ENCODE measurements around the gene C21orf58. TPM values are rescaled to one million over a fixed set of nuclear protein-coding genes. Genes with fewer than 3 reads are reported as not detected.

C21orf58 gene
- polyA plus RNA-seq, 6 donors from 2014 or later: 0.24 to 1.1 (median 0.62) TPM

DNA sequence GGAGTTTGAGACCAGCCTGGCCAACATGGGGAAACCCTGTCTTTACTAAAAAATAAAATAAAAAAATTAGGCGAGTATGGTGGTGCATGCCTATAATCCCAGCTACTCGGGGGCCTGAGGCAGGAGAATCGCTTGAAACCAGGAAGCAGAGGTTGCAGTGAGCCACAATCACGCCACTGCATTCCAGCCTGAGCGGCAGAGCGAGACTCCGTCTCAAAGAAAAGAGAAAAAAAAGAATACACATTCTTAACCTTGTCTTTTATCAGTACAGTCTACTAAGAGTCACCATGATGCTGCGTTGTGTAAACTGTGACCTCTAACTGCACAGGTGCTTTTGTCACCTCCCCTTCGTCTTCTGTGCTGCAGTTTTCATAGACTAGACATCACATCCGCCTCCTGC, 37.5 kb upstream of the C21orf58 start:
- ATAC-seq (ENCODE audit: low read depth in 2 of 2) (no peak), DNase-seq (no peak)
- H3K4me1 Mint-ChIP-seq: peaks cover 0 to 4% (median 0%) of the 10 kb centered on the region in 3 donors
- no peak overlapping the region for H3K4me3 Mint-ChIP-seq
- no peaks in the 10 kb centered on the region for H3K9me3 Mint-ChIP-seq
- H3K27me3 Mint-ChIP-seq: no peaks in the 10 kb centered on the region
- H3K36me3 Mint-ChIP-seq: peaks cover 8 to 19% of the 10 kb centered on the region in 2 donors
- H3K27ac Mint-ChIP-seq: no peak overlapping the region

DNA sequence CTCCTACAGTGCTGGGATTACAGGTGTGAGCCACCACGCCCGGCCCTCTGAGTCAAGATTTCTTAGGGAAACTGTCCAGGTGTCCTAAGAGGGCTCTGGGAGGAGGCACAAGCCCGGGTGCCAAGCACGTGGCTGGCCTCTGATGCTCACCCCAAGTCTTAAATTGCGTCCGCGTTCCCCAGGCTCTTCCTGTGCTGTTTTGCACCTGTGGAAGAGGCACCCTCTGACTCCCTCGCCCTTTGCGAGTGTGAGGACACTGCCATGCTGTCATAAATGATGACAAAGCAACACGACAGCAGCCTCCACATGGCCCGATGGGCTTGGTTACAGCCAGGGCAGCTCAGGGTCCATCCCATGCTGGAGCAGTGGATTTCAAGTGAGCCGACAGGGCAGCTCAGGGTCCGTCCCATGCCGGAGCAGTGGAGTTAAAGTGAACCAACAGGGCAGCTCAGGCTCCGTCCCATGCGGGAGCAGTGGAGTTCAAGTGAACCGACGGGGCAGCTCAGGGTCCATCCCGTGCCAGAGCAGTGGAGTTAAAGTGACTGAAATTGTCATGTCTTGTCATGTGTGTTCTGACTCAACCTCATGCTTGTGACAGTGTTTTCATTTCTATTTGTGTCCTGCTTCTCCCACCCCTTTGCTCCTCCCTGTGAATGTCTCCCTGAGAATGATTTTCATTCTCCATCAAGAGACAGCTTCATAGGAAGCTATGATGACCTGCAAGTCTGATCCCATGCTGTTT, 34.2 kb upstream of the C21orf58 start:
- H3K27ac Mint-ChIP-seq: peak overlapping the region in 2 of 6 donors; percentile 28 to 57

DNA sequence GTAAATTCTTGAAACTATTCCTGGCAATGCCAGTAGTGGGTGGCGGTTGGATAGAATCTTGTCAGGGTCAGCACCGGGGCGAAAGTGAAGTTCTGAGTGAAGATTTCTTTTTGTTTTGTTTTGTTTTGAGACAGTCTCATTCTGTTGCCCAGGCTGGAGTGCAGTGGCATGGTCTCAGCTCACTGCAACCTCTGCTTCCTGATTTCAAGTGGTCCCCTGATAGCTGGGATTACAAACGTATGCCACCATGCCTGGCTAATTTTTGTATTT, 33.6 kb upstream of the C21orf58 start:
- Mint-ChIP-seq H3K4me1 (no peaks in the 10 kb centered on the region), H3K4me3 (peak overlapping the region in 1 of 8 donors; percentile 38), H3K27ac (peak overlapping the region in 1 of 6 donors; percentile 28), H3K27me3 (no peaks in the 10 kb centered on the region), H3K9me3 (no peaks in the 10 kb centered on the region), H3K36me3 (peaks cover 7 to 13% of the 10 kb centered on the region in 2 donors)
- peak in 1 of 2 donors; percentile 35 for ATAC-seq (ENCODE audit: low read depth in 2 of 2)
- no peak for DNase-seq

More for the DNA sequence above, 34.2 kb upstream of the C21orf58 start:
- no peaks in the 10 kb centered on the region for H3K27me3 Mint-ChIP-seq
- no peaks in the 10 kb centered on the region for H3K4me1 Mint-ChIP-seq
- no peak for DNase-seq
- no peaks in the 10 kb centered on the region for H3K9me3 Mint-ChIP-seq
- peak overlapping the region in 1 of 8 donors; percentile 10 for H3K4me3 Mint-ChIP-seq
- H3K36me3 Mint-ChIP-seq: peaks cover 7 to 13% of the 10 kb centered on the region in 2 donors
- no peak for ATAC-seq (ENCODE audit: low read depth in 2 of 2)

DNA sequence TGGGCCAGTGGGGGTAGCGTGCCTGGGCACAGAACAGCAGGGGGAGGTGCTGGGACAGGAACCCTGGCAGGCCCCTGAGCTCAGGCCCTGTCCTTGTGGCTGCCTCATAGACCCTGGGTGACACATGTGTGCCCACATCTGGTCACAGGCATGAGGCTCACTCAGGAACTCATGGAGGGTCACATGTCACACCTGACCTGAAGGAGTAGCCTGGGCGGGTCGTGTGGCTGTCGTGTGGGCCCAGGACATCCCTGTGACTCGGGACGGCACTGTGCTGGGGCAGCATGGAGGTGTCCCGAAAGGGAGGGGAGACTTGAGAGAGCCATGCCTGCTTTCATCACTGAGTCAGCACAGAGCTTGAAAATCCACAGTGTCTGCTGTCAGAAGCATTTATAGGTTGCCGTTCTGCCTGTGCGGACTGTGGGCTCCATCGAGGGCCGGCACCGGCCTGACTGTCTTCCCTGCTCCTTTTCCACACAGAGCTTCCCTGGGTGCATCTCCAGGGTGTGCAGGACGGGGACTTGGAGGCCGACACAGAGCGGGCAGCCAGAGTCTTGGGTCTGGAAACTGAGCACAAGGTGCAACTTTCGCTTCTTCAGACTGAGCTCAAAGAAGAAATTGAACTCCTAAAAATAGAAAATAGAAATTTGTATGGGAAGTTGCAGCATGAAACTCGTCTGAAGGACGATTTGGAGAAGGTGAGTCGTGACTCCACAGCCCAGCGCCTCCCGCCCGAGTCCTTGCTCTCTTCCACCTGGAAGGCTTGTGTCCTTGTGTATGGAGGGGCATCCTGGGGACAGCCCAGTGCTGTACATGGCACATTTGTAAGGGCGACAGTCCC, 33.0 kb upstream of the C21orf58 start:
- peak overlapping the region in 1 of 6 donors; percentile 28 for H3K27ac Mint-ChIP-seq
- H3K4me3 Mint-ChIP-seq: peak overlapping the region in 1 of 8 donors; percentile 38
- no peaks in the 10 kb centered on the region for H3K4me1 Mint-ChIP-seq
- ATAC-seq (ENCODE audit: low read depth in 2 of 2) (no peak), DNase-seq (no peak)
- H3K36me3 Mint-ChIP-seq: peaks cover 7 to 10% of the 10 kb centered on the region in 2 donors
- H3K27me3 Mint-ChIP-seq: no peaks in the 10 kb centered on the region
- H3K9me3 Mint-ChIP-seq: no peaks in the 10 kb centered on the region

DNA sequence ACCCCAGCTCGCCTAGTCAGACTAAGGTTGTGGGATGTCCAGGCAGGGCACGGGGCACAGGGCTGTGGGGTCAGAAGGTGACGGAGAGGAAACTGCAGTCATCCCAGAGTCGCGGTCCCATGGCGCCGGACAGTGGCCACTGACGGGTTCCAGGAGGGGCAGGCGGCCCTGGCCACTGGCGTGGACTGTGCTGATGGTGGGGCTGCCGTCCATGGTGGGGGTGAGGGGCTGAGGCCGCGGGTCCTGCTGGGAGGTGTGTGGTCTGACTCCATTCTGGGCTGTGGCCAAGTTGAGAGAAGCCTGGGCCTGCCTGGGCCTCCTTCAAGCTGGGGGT, 32.3 kb upstream of the C21orf58 start:
- no peaks in the 10 kb centered on the region for H3K27me3 Mint-ChIP-seq
- no peak for ATAC-seq (ENCODE audit: low read depth in 2 of 2)
- H3K27ac Mint-ChIP-seq: peak overlapping the region in 2 of 6 donors; percentile 28 to 41
- H3K4me3 Mint-ChIP-seq: no peak overlapping the region
- H3K36me3 Mint-ChIP-seq: peaks cover 7 to 12% of the 10 kb centered on the region in 2 donors
- H3K4me1 Mint-ChIP-seq: no peaks in the 10 kb centered on the region
- no peak for DNase-seq
- H3K9me3 Mint-ChIP-seq: no peaks in the 10 kb centered on the region

DNA sequence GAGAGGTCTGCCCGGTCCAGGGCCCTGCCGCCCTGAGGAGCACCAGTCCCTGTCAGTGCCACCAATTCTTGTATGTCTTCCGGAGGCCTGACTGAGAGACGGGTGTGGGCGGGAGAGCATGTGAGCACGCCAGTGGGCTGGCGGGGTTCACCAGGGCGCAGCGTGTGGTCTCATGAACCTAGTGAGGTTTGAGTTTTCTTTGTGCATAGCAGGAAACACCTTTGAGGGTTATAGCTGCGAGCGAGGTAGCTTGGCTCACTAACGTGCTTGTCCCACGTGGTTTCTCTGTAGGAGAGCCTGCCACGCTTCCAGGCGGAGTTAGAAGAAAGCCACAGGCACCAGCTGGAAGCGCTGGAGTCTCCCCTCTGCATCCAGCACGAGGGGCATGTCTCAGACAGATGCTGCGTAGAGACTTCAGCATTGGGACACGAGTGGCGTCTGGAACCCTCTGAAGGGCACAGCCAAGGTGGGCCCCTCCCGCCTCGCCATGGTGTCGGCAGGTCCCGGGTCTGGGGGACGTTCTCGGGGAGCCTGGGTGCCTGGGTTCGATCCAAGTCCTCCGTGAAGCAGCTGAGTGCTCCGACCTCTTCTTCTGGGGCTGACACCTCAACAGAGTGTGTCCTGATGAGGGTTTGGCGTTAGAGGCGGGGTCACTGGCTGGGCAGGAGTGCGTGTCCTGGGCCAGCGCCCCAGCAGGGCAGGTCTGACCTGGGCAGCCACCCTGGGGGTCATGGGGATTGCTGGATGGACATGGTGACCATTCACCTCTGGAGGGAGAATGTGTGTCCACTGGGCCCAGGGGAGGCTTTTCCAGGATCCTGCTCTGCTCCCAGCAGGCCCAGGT, 31.7 kb upstream of the C21orf58 start:
- Mint-ChIP-seq H3K4me3 (no peak overlapping the region), H3K9me3 (no peaks in the 10 kb centered on the region), H3K27me3 (no peaks in the 10 kb centered on the region), H3K36me3 (peaks cover 7 to 12% of the 10 kb centered on the region in 2 donors), H3K4me1 (no peaks in the 10 kb centered on the region), H3K27ac (peak overlapping the region in 1 of 6 donors; percentile 27)
- peak in 1 of 2 donors; percentile 21 for ATAC-seq (ENCODE audit: low read depth in 2 of 2)
- no peak for DNase-seq

DNA sequence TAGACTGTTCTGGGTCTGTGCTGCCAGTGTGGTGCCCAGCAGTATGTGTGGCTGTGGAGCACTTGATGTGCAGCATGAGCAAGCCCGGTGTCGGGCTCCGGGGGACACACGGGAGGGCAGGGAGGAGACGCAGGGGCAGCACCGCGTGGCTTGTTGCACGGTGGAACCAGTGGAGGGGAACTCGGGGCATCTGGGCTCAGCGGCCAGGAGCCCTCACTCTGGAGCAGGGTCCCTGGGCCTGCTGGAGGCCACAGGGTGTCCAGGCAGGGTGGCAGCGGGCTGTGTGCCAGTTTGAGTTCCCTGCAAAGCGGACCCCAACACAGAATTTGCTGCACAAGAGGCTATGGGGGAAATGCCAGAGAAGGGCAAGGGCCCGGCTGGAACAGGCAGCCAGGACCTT, 30.8 kb upstream of the C21orf58 start:
- DNase-seq: no peak
- H3K27ac Mint-ChIP-seq: no peak overlapping the region
- no peaks in the 10 kb centered on the region for H3K4me1 Mint-ChIP-seq
- peaks cover 11 to 14% of the 10 kb centered on the region in 2 donors for H3K36me3 Mint-ChIP-seq
- no peaks in the 10 kb centered on the region for H3K9me3 Mint-ChIP-seq
- H3K4me3 Mint-ChIP-seq: no peak overlapping the region
- no peak for ATAC-seq (ENCODE audit: low read depth in 2 of 2)
- H3K27me3 Mint-ChIP-seq: no peaks in the 10 kb centered on the region

DNA sequence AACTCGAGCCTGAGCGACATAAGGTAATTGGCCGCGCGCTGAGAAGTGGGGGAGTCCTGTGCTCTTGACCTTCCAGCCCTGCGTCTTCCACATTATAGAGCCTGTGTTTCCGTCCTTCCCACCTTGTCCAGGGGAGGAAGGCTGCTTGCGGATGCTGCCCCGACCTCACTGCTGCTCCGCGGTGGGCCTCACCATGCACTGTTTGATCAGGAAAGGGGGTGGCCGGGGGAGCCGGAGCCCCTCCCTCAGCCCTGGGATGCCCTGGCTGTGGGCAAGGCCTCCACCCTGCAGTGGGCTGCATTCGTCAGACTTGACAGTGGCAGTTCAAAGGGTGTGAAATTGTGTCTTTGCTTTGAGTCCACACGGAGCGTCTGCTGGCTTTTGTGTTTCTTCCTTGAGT, 30.4 kb upstream of the C21orf58 start:
- no peaks in the 10 kb centered on the region for H3K27me3 Mint-ChIP-seq
- no peak for DNase-seq
- H3K27ac Mint-ChIP-seq: no peak overlapping the region
- H3K36me3 Mint-ChIP-seq: peaks cover 15 to 17% of the 10 kb centered on the region in 2 donors
- no peak for ATAC-seq (ENCODE audit: low read depth in 2 of 2)
- no peaks in the 10 kb centered on the region for H3K4me1 Mint-ChIP-seq
- H3K4me3 Mint-ChIP-seq: no peak overlapping the region
- no peaks in the 10 kb centered on the region for H3K9me3 Mint-ChIP-seq

DNA sequence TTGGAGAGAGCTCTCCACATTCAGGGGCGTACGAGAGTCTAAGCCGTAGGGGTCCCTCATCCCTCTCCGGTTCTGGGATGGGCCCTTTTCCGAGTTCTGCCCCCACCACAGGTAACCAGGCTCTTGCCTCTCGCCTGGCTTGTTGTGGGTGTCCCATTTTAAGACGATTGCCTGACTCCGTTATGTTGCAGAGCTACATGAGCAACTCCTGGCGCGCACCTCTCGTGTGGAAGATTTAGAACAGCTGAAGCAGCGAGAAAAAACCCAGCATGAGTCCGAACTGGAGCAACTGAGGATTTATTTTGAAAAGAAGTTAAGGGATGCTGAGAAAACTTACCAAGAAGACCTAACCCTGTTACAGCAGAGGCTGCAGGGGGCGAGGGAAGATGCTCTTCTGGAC, 29.2 kb upstream of the C21orf58 start:
- DNase-seq: no peak
- Mint-ChIP-seq H3K27ac (no peak overlapping the region), H3K9me3 (no peaks in the 10 kb centered on the region), H3K36me3 (peaks cover 15 to 17% of the 10 kb centered on the region in 2 donors), H3K4me1 (no peaks in the 10 kb centered on the region), H3K4me3 (no peak overlapping the region), H3K27me3 (no peaks in the 10 kb centered on the region)
- ATAC-seq (ENCODE audit: low read depth in 2 of 2): no peak

DNA sequence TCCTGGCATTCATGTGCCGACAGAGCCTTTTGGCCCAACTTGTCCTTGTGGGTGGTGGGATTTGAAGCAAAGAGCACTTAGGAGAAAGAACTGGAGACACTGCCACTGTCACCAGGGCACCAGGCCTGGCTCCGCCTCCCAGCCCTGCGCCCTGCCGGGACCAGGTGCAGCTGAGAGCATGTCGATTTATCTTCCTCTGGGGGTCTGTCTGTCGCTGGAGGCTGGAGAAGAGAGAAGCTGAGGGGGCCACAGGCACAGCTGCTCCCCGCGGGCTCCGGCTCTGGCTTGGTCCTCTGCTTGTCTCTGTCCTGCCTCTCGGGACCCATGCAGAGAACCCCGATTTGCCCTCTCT, 28.5 kb upstream of the C21orf58 start:
- Mint-ChIP-seq H3K27ac (no peak overlapping the region), H3K4me3 (no peak overlapping the region), H3K4me1 (no peaks in the 10 kb centered on the region), H3K36me3 (peaks cover 11 to 15% of the 10 kb centered on the region in 2 donors), H3K27me3 (no peaks in the 10 kb centered on the region), H3K9me3 (no peaks in the 10 kb centered on the region)
- DNase-seq: no peak
- ATAC-seq (ENCODE audit: low read depth in 2 of 2): no peak

DNA sequence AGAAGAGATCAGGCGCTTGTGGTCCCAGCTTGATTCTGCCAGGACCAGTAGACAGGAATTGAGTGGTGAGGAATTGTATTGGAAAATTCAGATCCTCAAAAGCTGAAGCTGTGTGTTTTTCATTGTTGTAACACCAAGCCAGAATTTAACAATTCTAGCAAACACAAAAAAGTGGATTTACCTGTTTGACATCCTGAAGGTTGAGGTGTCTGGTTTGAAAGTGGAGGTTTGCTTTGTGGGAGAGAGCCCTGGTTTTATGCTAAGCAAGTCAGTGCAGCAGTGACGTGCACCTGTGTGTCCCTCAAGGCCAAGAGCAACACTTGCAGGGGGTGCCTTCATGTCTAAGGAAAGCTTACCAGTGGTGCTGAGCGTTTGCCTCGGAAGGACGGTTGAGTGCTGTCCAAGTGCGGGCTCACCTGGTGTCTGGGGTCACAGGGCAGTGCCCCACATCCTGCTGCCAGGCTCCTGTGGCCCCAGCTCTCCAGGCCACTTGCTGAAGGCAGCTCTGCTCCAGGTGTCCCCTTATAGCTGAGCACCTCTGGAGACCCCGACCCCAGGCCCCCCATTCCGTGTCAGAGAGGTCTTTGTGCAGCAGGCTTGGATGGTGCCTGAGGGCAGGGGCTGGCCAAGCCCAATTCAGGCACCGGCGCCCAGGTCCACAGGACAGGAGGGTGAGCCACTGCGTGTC, 27.9 kb upstream of the C21orf58 start:
- H3K36me3 Mint-ChIP-seq: peaks cover 11 to 15% of the 10 kb centered on the region in 2 donors
- DNase-seq (no peak), ATAC-seq (ENCODE audit: low read depth in 2 of 2) (no peak)
- no peaks in the 10 kb centered on the region for H3K9me3 Mint-ChIP-seq
- no peaks in the 10 kb centered on the region for H3K4me1 Mint-ChIP-seq
- H3K27me3 Mint-ChIP-seq: no peaks in the 10 kb centered on the region
- no peak overlapping the region for H3K4me3 Mint-ChIP-seq
- H3K27ac Mint-ChIP-seq: no peak overlapping the region

DNA sequence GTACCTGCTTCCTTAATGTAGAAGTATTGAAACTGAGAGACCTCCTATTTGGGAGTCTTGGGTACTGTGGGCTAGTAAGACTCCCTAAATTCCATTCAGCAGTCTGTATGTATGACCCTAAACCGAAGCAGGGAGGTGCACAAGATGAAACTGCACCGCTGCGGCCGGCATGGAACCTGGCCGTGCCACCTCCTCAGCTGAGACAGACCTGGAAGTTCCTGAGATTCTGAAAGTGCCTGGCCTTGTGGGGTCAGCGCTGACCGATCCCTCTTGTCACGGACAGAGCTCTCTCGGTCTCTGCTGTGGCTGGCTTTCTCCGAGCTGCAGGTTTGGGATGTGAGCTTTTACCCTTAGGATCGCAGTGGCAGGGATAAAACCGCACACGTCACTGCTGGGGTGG, 27.3 kb upstream of the C21orf58 start:
- no peak for DNase-seq
- H3K4me3 Mint-ChIP-seq: peak overlapping the region in 1 of 8 donors; percentile 6
- no peak overlapping the region for H3K27ac Mint-ChIP-seq
- no peak for ATAC-seq (ENCODE audit: low read depth in 2 of 2)
- H3K9me3 Mint-ChIP-seq: no peaks in the 10 kb centered on the region
- no peaks in the 10 kb centered on the region for H3K27me3 Mint-ChIP-seq
- H3K36me3 Mint-ChIP-seq: peaks cover 11 to 15% of the 10 kb centered on the region in 2 donors
- no peaks in the 10 kb centered on the region for H3K4me1 Mint-ChIP-seq

DNA sequence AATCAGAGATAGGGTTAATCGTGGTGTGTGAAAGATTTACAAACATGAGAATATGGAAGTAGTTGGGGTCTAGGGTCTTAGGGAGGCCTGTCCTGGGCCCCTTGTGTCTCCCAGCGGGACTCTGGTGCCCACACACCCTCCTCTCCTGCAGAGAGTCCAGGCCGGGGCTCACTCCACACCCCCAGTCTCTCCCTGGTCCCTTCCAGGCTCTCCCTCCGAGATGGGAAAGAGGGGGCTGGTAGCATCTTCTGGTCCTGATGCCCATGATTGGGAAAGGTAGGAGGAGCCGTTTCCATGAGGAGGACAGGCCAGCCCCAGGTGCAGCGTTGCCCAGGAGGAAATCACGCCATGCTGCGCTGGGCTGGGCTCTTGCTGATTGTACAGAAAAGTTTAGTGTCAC, 26.9 kb upstream of the C21orf58 start:
- no peak overlapping the region for H3K4me3 Mint-ChIP-seq
- H3K27ac Mint-ChIP-seq: no peak overlapping the region
- peaks cover 11 to 15% of the 10 kb centered on the region in 2 donors for H3K36me3 Mint-ChIP-seq
- ATAC-seq (ENCODE audit: low read depth in 2 of 2) (no peak), DNase-seq (no peak)
- no peaks in the 10 kb centered on the region for H3K4me1 Mint-ChIP-seq
- H3K9me3 Mint-ChIP-seq: no peaks in the 10 kb centered on the region
- H3K27me3 Mint-ChIP-seq: no peaks in the 10 kb centered on the region

Data from naive B cell (primary cell).